Activated CD4-positive, alpha-beta T cell treated with anti-CD3 and anti-CD28 coated beads, Interleukin-2, amount 10 ng/mL, durations not matched to agents 7 days and 5 days (primary cell): ENCODE measurements around the gene NTN5. TPM values are rescaled to one million over a fixed set of nuclear protein-coding genes. Genes with fewer than 3 reads are reported as not detected.
A peak's percentile ranks its signal among the peaks of the same experiment; 100 is the strongest.

Experiments
- CTCF ChIA-PET: fragments of 350-600 bp; sonication (Branson Sonifier 250); formaldehyde crosslinking; loops from one replicate; lab custom pipeline; 2021; ENCODE audit warnings: antibody characterized with exemption; lab: Charles Lee
- POLR2A ChIA-PET: fragments of 350-600 bp; sonication (Branson Sonifier 250); formaldehyde crosslinking; loops from one replicate; lab custom pipeline; 2021; ENCODE audit warnings: antibody characterized with exemption; lab: Charles Lee
- DNase-seq: peaks from one replicate; pipeline ENCODE4 v3.0.0-alpha.2; 2020
- H3K27ac Mint-ChIP-seq: one replicate; pipeline ENCODE4 v1.8.0; 2021; ENCODE audit warnings: mild to moderate bottlenecking, moderate library complexity, mixed read lengths
- H3K27me3 Mint-ChIP-seq: one replicate; pipeline ENCODE4 v1.8.0; 2021; ENCODE audit warnings: mixed read lengths
- H3K36me3 Mint-ChIP-seq: one replicate; pipeline ENCODE4 v1.8.0; 2021; ENCODE audit warnings: low read depth, mixed read lengths
- H3K4me1 Mint-ChIP-seq: one replicate; pipeline ENCODE4 v1.8.0; 2021; ENCODE audit warnings: mixed read lengths
- H3K4me3 Mint-ChIP-seq: one replicate; pipeline ENCODE4 v1.8.0; 2021; ENCODE audit warnings: mild to moderate bottlenecking, moderate library complexity, mixed read lengths
- H3K9me3 Mint-ChIP-seq: one replicate; pipeline ENCODE4 v1.8.0; 2021; ENCODE audit warnings: mixed read lengths
- total RNA-seq, 2 experiments: library from RNA; stranded (reverse); gene quantifications; one replicate each; pipeline ENCODE4 v1.2.3, GENCODE V29; 2021

NTN5 gene
- total RNA-seq, 2 experiments from 2014 or later: 1.0 to 1.4 TPM

DNA sequence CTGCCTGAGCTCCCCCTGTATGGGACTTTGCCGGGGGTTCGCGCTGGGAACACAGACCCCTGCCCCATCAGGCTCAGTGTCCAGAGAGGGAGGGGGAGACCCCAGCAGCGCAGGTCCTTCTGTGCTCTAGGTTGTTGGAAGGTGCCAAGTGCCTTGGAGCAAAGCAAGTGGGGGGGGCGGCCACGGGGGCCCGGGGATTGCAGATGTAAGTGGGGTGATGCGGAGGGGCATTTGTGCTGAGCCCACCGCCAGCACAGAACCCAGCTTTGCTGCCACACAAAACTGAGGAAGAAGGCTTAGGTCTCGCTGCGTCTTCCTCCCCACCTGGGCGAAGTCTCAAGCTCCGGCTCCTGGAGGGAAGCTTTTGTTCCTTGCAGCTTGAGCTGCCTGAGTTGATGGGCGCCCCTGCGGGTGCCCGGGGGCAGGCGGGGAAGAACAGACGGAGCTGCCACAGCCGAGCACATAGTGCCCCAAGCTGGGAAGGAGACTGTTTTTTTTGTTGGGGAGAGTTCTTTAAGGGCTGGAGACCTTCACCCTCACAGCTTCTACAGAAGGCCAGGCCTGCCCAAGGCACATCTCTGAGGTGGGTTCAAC, 1.5 kb upstream of the NTN5 start:
- H3K27ac Mint-ChIP-seq: no peak overlapping the region
- ChIA-PET POLR2A (interaction anchor here (0.6 kb wide), 1 partner anchor 831 kb away, joined by 5 read pairs; no protein-coding TSS in a partner anchor), CTCF (interaction anchor here (0.7 to 1.6 kb wide), 6 partner anchors 16 to 65 kb away, joined by 3 to 7 read pairs (median 3); partner anchors contain the start of gene CA11)

DNA sequence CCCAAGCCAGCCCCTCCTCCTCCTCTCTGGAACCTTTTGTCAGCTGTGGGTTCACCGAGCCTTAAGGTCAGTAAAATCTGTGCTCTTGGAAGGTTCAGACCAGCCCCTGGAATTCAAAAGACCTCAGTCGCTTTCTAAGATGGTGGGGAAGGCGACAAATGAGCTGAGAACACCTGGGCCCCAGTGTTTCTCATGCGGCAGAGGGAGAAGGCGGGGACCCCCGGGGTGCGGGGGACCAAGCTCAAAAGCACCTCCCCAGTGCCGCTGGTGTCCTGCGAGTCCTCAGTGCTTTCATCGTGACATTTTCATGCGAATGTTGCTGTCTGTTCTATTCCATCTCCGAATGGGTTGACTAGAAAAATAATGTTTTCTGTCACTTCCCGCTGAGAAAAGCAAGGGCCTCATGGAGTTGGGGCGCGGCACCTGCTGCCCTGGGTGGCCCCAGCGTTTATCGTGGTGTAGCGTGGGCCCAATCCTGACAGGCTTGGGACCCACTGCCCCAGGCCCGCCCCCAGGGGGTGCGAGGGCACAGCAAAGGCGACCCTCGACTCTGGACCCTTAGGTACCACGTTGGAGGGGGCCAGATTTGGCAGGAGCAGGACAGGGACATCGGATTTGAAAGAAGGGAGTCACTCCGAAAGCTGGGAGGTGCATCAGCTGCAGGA, 751 bp upstream of the NTN5 start:
- POLR2A ChIA-PET: no interaction called here

More for the DNA sequence above, 1.5 kb upstream of the NTN5 start:
- no peaks in the 10 kb centered on the region for H3K36me3 Mint-ChIP-seq
- no peak overlapping the region for H3K4me3 Mint-ChIP-seq
- no peaks in the 10 kb centered on the region for H3K27me3 Mint-ChIP-seq
- no peak for DNase-seq
- peaks cover 6% of the 10 kb centered on the region for H3K9me3 Mint-ChIP-seq
- H3K4me1 Mint-ChIP-seq: peaks cover 6% of the 10 kb centered on the region

DNA sequence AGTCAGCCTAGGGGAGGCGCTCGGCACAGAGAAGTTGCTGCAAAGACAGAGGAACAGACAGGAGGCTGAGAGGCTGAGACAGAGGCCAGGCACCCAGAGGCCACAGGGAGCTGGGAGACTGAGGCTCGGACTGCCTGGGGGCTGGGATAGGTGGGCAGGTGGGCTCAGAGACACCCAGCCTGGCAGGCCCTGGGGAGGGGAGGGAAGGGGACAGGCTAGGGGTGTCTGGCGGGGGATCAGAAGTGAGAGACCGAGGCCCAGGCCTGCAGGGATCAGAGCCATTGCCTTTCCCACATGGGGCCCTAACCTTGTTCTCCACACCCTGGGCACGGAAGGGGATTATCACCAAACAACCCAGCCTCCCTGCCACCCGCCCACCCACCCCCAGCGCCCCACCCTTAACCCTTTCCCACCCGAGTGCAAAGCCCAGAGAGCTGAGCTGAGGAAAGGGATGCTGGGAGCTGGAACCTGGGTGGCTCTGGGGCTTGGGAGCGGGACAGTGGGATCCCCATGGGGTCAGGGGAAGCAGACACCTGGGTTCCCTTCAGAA, 1.3 kb downstream of the NTN5 start:
- H3K4me3 Mint-ChIP-seq: no peak overlapping the region
- DNase-seq: no peak
- peaks cover 6% of the 10 kb centered on the region for H3K4me1 Mint-ChIP-seq
- CTCF ChIA-PET: interaction anchor here (0.6 to 1.0 kb wide), 3 partner anchors 9 to 677 kb away, joined by 3 to 4 read pairs (median 3); partner anchors contain the start of gene ELSPBP1
- POLR2A ChIA-PET: no interaction called here
- no peak overlapping the region for H3K27ac Mint-ChIP-seq
- no peaks in the 10 kb centered on the region for H3K36me3 Mint-ChIP-seq
- H3K27me3 Mint-ChIP-seq: no peaks in the 10 kb centered on the region
- peaks cover 9% of the 10 kb centered on the region for H3K9me3 Mint-ChIP-seq

More for the DNA sequence above, 751 bp upstream of the NTN5 start:
- CTCF ChIA-PET: interaction anchor here (1.0 kb wide), 1 partner anchor 22 kb away, joined by 4 read pairs; the partner anchor contains the start of gene FUT2
- H3K4me3 Mint-ChIP-seq: no peak overlapping the region
- H3K27ac Mint-ChIP-seq: no peak overlapping the region
- DNase-seq: no peak
- no peaks in the 10 kb centered on the region for H3K27me3 Mint-ChIP-seq
- H3K9me3 Mint-ChIP-seq: peaks cover 9% of the 10 kb centered on the region
- H3K4me1 Mint-ChIP-seq: peaks cover 6% of the 10 kb centered on the region
- H3K36me3 Mint-ChIP-seq: no peaks in the 10 kb centered on the region

DNA sequence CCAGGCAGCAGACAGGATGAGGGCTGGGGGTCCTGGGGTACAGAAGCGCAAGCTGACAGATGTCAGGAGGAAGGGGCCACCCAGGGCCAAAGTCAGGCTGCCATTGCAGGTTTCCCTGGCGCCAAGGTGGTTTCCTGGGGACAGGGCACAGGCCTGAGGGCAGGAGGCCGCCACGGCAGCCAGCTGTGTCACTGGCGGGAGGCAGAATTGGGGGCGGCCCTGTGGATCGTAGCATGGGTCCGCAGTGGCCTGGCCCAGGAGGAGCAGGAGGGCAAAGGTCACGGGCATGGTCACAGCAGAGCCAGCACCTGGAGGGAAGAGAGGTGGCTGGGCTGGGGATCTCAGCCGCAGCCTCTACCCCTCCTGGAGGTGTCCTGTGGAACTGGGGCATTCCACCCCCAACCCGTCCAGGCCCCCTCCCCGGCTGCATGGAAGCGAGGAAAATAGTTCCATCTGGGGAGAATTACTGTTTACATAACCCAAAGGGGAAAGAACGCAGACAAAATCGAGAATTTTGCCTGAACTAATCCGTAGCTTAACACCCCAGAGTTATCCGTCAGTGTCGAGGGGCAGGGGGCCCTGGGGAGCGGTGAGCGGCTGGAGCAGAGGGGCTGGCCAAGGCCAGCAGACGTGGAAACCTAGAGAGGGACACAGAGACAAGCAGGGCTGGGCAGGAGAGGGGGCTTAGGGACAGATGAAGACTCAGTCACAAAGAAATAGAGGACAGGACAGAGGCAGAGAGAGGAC, 1.9 kb downstream of the NTN5 start:
- DNase-seq: no peak
- Mint-ChIP-seq H3K27ac (no peak overlapping the region), H3K36me3 (no peaks in the 10 kb centered on the region), H3K4me1 (peaks cover 6% of the 10 kb centered on the region), H3K4me3 (no peak overlapping the region), H3K9me3 (peaks cover 9% of the 10 kb centered on the region), H3K27me3 (no peaks in the 10 kb centered on the region)
- CTCF ChIA-PET: interaction anchor here (0.8 to 1.0 kb wide), 2 partner anchors 10 to 43 kb away, joined by 3 read pairs; no protein-coding TSS in a partner anchor
- POLR2A ChIA-PET: no interaction called here

DNA sequence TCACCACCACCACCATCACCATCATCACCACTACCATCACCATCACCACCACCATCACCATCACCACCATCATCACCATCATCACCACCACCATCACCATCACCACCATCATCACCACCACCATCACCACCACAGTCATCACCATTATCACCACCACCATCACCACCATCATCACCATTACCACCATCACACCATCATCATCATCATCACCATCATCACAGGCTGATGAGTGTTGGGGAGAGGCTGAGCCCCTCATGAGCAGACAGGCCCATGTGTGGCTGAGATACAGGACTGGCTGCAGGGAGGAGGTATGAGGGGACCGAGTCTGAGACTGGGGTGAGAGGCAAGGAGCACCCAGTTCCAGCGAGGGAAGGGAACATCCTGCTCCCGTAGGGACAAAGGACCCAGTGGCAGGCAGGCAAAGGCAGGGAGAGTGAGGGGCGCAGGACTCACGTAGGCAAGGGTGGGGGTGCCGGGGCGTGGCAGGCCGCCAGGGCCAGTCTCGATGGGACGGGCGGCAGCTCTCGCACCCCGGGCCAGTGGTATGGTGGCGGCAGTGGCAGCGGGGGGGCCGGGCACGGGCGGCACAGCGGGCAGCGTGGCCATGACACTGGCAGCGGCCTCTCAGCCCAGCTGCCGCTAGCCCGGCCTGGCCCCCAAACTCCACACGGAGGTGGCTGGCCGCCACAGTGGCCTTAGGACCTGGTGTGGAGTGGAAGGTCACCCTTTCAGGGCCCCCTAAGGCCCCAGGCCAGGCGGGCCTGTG, 2.7 kb downstream of the NTN5 start:
- ChIA-PET CTCF (interaction anchor here (0.8 kb wide), 1 partner anchor 11 kb away, joined by 3 read pairs; no protein-coding TSS in a partner anchor), POLR2A (no interaction called here)
- Mint-ChIP-seq H3K27me3 (no peaks in the 10 kb centered on the region), H3K4me1 (peaks cover 1% of the 10 kb centered on the region), H3K27ac (peak overlapping the region; percentile 31), H3K4me3 (no peak overlapping the region), H3K36me3 (no peaks in the 10 kb centered on the region), H3K9me3 (peaks cover 9% of the 10 kb centered on the region)
- no peak for DNase-seq

DNA sequence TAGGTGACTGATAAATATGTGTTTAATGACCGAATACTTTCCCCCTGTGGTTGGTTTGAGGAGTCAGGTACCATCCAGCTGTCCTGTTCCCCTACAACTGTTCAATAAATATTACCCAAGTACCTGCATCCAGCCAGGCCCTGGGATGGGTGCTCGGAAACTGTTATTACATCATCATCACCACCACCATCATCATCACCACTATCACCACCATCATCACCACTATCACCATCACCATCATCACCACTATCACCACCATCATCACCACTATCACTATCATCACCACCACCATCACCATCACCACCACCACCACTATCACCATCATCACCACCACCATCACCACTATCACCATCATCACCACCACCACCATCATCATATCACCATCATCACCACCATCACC, 4.1 kb downstream of the NTN5 start:
- Mint-ChIP-seq H3K4me1 (no peaks in the 10 kb centered on the region), H3K9me3 (peaks cover 9% of the 10 kb centered on the region), H3K27me3 (no peaks in the 10 kb centered on the region), H3K36me3 (no peaks in the 10 kb centered on the region), H3K4me3 (no peak overlapping the region), H3K27ac (no peak overlapping the region)
- CTCF ChIA-PET: interaction anchor here (2.4 kb wide), 1 partner anchor 23 kb away, joined by 7 read pairs; the partner anchor contains the start of gene CA11
- POLR2A ChIA-PET: no interaction called here
- no peak for DNase-seq

DNA sequence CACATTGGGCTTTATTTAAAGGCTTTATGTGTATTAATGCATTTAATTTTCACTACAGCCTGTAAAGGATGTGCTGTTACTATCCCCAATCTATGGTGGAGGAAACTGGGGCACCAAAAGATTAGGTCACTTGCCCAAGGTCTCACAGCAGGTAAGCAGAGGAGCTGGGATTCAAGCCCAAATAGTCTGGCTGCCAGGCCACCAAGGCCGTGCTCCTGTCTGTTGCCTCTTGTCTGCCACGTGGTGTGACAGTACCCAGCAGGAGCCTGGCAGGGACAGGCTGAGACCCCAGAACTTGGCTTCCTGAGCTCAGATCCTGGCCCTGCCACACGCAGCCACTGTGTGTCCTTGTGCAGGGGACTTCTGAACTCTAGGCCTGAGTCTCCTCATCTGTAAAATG, 4.5 kb downstream of the NTN5 start:
- Mint-ChIP-seq H3K36me3 (no peaks in the 10 kb centered on the region), H3K9me3 (peaks cover 9% of the 10 kb centered on the region), H3K27me3 (no peaks in the 10 kb centered on the region), H3K4me1 (no peaks in the 10 kb centered on the region), H3K4me3 (no peak overlapping the region), H3K27ac (no peak overlapping the region)
- CTCF ChIA-PET: interaction anchor here (2.4 kb wide), 1 partner anchor 23 kb away, joined by 7 read pairs; the partner anchor contains the start of gene CA11
- POLR2A ChIA-PET: no interaction called here
- DNase-seq: no peak

DNA sequence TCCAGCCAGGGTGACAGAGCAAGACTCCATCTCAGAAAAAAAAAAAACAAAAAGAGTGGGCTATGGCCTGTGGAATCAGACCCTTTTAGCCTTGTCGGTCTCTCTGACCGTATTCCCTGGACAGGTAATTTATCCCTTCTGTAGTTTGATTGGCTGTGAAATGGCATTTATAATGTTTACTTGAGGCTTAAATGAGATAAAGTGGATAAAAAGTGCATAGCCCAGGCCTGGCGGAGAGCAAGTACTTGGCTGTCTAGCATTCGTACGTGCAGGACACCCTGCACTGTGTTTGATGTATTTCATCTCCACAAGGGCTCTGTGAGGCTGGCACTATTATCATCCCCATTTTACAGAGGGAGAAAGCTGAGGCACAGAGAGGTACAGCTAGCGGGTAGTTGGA, 7.0 kb downstream of the NTN5 start:
- Mint-ChIP-seq H3K27me3 (no peaks in the 10 kb centered on the region), H3K27ac (no peak overlapping the region), H3K9me3 (peaks cover 9% of the 10 kb centered on the region), H3K36me3 (no peaks in the 10 kb centered on the region), H3K4me3 (no peak overlapping the region), H3K4me1 (peaks cover 9% of the 10 kb centered on the region)
- ChIA-PET CTCF (interaction anchor here (1.2 to 1.6 kb wide), 2 partner anchors 10 to 15 kb away, joined by 3 to 4 read pairs; no protein-coding TSS in a partner anchor), POLR2A (no interaction called here)
- DNase-seq: no peak

DNA sequence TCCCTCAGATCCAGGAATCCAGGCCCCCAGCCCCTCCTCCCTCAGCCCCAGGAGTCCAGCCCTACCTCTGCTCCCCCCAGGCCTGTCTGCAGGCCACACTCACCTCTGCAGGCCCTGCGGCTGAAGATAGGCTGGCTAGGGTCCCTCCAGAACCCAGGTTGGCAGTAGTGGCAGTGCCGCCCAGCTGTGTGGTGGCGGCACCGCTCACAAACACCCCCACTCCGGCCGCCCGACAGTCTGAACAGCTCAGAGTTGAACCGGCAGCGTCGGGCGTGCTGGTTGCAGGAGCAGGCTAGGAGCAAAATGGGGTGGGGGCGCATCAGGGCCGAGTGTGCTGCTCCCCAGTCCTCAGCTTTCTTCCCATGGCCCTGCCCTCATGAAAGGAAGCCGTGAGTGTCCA, 8.3 kb downstream of the NTN5 start:
- ChIA-PET CTCF (no interaction called here), POLR2A (interaction anchor here (0.7 kb wide), 1 partner anchor 56 kb away, joined by 13 read pairs; no protein-coding TSS in a partner anchor)
- Mint-ChIP-seq H3K4me1 (peaks cover 14% of the 10 kb centered on the region), H3K27me3 (no peaks in the 10 kb centered on the region), H3K36me3 (no peaks in the 10 kb centered on the region), H3K4me3 (no peak overlapping the region), H3K27ac (no peak overlapping the region), H3K9me3 (peaks cover 4% of the 10 kb centered on the region)
- no peak for DNase-seq

DNA sequence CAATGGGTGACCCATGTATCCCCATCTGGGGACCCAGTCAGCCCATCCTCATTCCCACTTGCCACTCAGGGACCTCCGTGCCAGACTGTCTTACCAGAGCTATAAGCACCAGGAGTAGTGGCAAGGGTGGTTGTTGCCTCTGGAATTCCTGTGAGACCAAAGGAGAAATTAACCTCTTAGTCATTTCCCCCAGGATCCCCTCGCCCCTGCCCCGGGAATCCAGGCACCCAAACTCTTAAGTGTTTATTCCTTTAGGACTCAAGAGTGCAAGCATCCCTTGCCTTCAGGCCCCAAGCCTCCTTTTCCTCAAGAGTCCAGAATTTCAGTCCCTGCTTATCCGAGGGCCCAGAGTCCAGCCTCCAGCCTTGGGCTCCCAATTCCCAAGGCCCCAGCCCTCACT, 9.2 kb downstream of the NTN5 start:
- H3K9me3 Mint-ChIP-seq: peaks cover under 1% of the 10 kb centered on the region
- H3K27ac Mint-ChIP-seq: no peak overlapping the region
- no peak overlapping the region for H3K4me3 Mint-ChIP-seq
- peaks cover 16% of the 10 kb centered on the region for H3K4me1 Mint-ChIP-seq
- H3K27me3 Mint-ChIP-seq: peaks cover 3% of the 10 kb centered on the region
- ChIA-PET POLR2A (no interaction called here), CTCF (no interaction called here)
- DNase-seq: no peak
- H3K36me3 Mint-ChIP-seq: no peaks in the 10 kb centered on the region

DNA sequence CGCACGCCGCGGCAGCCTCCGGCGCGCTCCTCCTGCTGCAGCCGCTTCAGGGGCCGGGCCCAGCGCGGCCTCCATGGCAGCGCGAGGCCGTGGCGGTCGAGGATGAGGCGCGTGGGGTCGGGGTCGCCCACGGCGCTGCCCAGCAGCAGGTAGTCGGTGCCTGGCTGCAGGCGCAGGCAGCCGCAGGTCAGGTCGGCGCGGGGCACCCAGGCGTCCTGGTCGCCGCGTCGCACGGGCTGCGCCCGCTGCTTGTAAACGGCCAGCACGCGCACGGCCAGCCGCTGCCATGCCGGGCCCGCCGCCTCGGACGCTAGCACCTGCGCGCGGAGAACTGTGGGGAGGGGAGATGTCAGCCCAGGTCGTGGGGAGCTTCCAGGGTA, 11.1 kb downstream of the NTN5 start:
- Mint-ChIP-seq H3K9me3 (no peaks in the 10 kb centered on the region), H3K4me3 (no peak overlapping the region), H3K4me1 (peaks cover 19% of the 10 kb centered on the region), H3K27ac (peak overlapping the region; percentile 75), H3K36me3 (no peaks in the 10 kb centered on the region), H3K27me3 (peaks cover 6% of the 10 kb centered on the region)
- CTCF ChIA-PET: interaction anchor here (1.0 to 1.3 kb wide), 2 partner anchors 10 to 16 kb away, joined by 3 to 4 read pairs; partner anchors contain the start of gene CA11
- POLR2A ChIA-PET: no interaction called here
- DNase-seq: no peak
